Measurements from ENCODE around the gene MAP2K4.
A peak's percentile ranks its signal among the peaks of the same experiment; 100 is the strongest.

The MAP2K4 gene

DNA sequence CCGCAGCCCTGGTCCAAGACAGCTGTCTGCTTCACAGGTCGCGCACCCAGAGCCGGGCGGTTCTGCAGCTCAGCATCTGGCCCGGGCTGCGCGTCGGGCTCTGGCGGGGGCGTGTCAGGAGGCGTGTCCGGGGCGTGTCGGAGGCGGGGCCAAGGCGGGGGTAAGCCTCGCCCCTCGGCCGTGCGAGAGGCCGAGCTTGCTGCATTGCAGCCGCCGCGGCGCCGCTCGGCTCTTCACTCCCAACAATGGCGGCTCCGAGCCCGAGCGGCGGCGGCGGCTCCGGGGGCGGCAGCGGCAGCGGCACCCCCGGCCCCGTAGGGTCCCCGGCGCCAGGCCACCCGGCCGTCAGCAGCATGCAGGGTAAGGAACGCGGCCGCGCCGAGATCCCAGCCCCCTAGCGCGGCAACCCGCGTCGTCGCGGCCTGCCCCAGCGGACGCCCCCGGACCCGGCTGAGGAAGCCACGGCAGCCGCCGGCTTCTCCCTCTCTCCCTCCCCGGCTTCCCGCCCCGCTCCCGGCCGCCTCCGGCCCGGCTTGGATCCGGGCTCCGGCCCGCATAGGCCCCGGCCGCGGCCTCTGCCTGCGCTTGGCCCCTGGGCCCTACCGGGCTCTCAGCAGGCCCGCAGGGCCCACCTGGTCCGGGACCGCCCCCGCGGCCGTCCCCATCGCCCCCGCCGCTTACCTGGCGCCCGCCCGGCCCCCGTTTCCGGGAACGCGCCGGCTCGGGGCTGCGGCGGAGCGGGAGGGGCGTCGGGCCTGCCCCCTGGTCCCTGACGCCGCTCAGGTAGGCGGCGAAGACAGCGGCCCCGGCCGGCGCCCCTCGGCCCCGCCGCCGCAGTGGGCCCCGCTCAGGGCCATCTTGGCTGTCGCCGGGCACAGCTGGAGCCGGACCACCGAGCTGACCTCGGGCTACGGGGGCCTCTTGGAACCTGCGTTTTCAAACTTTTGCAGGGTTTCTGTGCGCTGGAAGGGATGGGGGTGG, at the start of gene MAP2K4:
TSS of gene MAP2K4 (plus strand) at position 236 of the 981 bp plus-strand sequence. CDS start at position 246, 10 bp downstream.
- Histone ChIP-seq H3K4me3 (peak within 1 kb of the TSS; percentile 74 to 98 (median 84)), H3K27ac (peak within 1 kb of the TSS; percentile 86 to 100 (median 96))

DNA sequence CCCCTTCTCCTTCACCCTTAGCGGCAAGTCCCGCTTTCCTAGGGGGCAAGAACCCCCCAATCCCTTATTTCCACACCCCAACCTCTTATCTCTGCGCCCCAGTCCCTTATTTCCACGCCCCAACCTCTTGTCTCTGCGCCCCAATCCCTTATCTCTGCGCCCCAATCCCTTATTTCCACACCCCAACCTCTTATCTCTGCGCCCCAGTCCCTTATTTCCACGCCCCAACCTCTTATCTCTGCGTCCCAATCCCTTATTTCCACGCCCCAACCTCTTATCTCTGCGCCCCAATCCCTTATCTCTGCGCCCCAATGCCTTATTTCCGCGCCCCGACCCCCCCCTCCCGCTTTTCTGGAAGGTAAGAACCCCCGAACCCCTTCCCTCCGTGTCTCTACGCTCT, 47.9 kb upstream of the MAP2K4 start:
- H3K27ac ChIP-seq: peak overlapping the region in 3 of 21 experiments; percentile 24 to 49 (median 38)
- H3K4me3 ChIP-seq: peak overlapping the region in 1 of 7 experiments; percentile 2

DNA sequence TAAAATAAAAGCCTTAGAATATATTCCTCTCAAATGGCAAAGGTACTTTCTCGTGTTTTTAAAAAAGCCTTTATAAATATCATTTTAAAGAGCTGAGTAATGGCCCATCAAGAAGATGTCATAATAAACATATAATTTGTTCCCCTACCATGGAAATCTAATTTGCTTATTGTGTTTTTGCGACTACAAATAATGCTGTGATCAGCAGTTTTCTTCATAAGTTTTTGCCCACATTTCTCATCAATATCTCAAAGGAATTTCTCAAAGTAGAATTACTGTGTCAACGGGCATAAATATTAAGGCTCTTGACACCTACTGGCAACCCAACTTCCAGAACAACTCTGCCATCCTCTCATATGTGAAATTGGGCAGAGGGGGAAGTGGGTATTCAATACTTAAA, 40.9 kb upstream of the MAP2K4 start:
- Histone ChIP-seq H3K4me3 (no peak overlapping the region), H3K27ac (no peak overlapping the region)

DNA sequence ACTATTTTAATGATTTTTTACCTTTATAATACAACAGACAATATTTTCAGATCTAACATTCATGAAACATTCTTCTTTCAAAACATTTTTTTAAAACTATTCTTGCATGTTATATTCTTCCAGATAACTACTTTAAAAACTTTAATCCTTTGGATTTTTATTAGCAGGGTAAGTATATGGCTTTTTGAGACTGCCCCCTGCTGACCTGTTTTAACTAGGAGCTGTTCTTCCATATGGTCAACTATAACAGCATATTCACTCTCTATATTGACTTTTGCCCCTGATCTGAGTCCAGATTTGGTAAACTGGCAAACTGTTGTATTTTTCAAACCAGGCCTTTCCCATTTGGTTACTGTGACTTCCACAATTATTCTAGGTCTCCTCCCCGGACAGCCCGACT, 39.9 kb upstream of the MAP2K4 start:
- no peak overlapping the region for H3K4me3 ChIP-seq
- H3K27ac ChIP-seq: no peak overlapping the region

- no peak overlapping the region for H3K27ac ChIP-seq
- no peak overlapping the region for H3K4me3 ChIP-seq
These were observed 38.8 kb upstream of the MAP2K4 start for GRCh38 chr17:11981862-11982261.

DNA sequence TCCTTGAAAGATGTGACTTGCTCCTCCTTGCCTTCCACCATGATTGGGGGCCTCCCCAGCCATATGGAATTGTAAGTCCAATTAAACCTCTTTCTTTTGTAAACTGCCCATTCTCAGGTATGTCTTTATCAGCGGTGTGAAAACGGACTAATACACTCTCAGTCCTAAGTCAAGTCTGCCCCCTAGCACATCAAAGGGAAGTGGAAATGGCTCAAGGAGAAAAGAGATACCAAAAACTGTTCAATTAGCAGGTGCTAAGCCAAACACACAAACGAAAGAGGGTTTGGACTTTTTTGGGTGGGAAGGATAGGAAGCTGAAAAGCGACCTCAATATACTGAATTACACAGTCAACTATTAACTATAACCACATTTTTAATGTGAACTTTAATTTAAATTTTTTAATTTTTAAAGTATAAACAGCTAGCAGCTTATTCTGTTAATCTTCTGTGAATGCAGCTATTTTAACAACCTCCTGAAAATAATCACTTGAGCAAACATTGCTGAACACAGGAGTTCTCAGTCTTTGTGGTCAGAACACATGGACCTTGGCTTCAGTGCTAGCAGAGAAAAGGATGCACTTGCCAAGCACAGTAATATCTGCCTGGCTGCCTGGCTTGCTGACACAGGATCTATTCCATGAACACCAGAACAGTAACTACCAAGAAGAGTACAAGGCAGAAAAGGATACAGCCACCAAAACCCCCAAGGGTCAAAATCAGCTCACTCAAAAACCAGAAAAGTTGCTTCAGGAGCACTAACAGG, 34.3 kb upstream of the MAP2K4 start:
- no peak overlapping the region for H3K4me3 ChIP-seq
- peak overlapping the region in 2 of 21 experiments; percentile 21 to 32 for H3K27ac ChIP-seq

GRCh38 chr17:11986942-11987329, 33.7 kb upstream of the MAP2K4 start:
- no peak overlapping the region for H3K4me3 ChIP-seq
- H3K27ac ChIP-seq: peak overlapping the region in 2 of 21 experiments; percentile 21 to 32

GRCh38 chr17:11990363-11990983, 30.2 kb upstream of the MAP2K4 start:
- Histone ChIP-seq H3K4me3 (no peak overlapping the region), H3K27ac (peak overlapping the region in 1 of 21 experiments; percentile 27)

DNA sequence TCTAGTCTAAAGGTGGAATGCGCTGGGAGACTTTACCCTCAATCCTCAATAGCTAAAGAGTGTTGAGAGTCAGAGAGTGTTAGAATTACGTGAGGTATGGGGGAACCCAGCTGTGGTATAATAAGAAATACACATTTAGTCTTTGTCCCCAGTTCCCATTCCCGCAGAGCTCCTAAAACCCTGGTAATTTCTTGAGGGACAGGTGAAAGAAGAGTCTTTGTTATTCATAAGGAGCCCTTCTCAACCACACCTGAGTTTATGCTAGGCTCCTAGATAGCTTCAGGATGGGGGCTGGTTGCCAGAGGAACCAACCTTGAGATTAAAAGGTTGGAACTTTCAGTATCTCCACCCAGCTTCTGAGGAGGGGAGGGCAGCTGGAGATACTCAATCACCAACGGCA, 29.2 kb upstream of the MAP2K4 start:
- Histone ChIP-seq H3K4me3 (no peak overlapping the region), H3K27ac (no peak overlapping the region)

GRCh38 chr17:11996722-11997146, 23.9 kb upstream of the MAP2K4 start:
- H3K27ac ChIP-seq: peak overlapping the region; percentile 68 to 98 (median 94)
- peak overlapping the region; percentile 69 to 96 (median 83) for H3K4me3 ChIP-seq

DNA sequence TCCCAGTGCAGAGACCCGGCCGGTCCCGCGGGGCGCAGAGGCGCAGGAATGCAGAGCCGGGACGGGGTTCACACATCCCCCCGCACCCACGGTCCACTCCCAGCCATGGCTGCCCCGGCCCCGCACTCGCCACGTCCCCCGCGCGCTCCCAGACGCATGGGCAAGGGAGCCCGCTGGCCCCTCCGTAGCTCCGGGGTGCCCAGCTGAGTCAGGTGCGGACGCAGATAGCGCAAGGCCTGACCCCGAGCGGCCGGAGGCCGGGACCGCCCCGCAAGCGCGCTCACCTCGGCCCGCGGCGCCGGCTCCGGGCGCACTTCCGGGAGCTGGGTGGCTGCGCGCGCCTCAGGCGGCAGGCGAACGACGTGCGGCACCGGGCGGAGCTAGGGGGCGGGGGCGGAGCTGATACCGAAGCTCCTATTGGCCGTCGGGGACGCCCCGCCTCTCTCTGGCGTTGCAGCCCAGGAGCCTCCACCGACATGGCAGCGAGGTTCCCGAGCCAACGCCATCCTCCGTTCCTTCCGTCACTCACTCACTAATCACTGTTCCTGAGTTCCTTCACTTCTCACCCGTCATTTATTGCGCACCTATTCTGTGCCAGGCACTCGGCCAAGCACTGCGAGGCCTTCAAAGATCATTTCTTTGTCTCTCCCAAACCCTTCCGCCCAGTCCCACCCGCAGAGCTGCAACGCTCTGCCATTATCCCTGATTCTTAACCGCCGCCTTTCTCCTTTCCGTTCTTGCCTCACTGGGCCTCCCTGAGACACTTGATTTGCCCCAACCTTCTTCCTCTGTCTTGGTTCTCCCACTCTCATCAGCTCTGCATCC, 23.3 kb upstream of the MAP2K4 start, which contains the start of gene ZNF18:
TSS of gene ZNF18 (minus strand) at position 329 of the 825 bp plus-strand sequence. CDS start 4,646 bp downstream, outside the sequence.
- H3K27ac ChIP-seq: peak within 1 kb of the TSS; percentile 68 to 98 (median 94)
- peak within 1 kb of the TSS; percentile 69 to 96 (median 83) for H3K4me3 ChIP-seq

GRCh38 chr17:11997972-11998233, 22.8 kb upstream of the MAP2K4 start:
- peak overlapping the region in 20 of 21 experiments; percentile 26 to 98 (median 94) for H3K27ac ChIP-seq

DNA sequence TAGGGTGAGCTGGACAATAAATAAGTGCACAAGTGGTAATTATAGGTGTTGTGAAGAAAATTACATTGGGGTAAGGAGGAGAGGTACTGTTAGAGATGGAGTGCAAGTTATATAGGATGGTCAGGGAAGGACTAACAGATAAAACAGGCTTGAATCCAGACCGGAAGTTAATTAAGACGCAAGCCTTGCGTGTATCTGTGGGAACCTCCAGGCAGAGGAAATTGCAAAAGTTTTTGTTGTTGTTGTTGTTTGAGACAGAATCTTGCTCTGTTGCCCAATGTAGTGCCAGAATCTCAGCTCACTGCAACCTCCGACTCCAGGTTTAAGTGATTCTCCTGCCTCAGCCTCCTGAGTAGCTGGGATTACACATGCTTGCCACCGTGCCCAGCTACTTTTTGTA, 21.0 kb upstream of the MAP2K4 start:
- H3K4me3 ChIP-seq: no peak overlapping the region
- no peak overlapping the region for H3K27ac ChIP-seq

More at GRCh38 chr17:11997972-11998233, 22.8 kb upstream of the MAP2K4 start:
- H3K4me3 ChIP-seq: peak overlapping the region; percentile 69 to 96 (median 83)

GRCh38 chr17:12007466-12007865, 13.2 kb upstream of the MAP2K4 start:
- no peak overlapping the region for H3K4me3 ChIP-seq
- H3K27ac ChIP-seq: no peak overlapping the region

DNA sequence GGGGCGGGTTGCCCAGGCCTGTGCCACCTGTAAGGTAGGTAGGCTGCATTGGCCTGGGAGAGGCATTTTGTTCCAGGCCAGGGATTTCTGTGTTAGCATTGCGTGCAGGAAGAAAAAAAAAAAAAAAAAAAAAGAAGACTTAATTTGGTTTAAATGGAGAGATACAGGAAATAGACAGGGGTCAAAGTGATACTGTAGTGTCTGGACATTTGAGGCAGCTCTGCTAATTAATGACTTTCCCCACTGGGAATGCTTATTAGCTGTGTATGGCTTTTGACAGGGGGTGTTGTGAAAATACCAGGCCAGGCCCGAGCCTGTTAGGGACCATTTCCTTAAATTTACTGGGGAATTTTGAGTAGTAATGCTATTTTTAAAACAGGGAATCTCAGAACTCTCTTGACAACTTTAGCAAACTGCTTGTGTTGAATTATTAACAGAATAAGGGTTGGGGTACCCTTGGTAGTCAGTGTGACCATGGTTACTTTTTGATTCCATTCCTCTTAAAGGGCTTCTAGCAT, 1.0 kb downstream of the MAP2K4 start:
- Histone ChIP-seq H3K4me3 (peak overlapping the region; percentile 74 to 98 (median 84)), H3K27ac (peak overlapping the region in 18 of 21 experiments; percentile 91 to 100 (median 96))

DNA sequence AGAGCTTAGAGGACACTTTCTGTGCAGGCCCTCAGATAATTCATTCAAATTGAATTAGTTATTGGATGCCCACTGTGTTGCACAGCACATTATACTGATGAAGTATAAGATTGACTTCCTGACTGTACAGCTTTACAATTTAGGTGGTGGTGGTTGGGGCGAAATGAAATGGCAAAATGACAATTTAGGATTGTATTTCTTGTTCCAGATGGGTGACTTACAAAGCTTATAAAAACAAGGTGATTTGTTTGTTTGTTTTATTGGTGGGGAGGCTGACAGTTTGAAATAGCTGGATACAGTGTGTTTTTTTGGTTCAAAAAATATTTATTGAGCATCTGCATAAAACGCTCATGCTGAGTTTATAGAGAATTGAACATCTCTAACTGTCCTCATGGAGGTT, 1.6 kb downstream of the MAP2K4 start:
- peak overlapping the region in 2 of 7 experiments; percentile 92 to 94 for H3K4me3 ChIP-seq
- H3K27ac ChIP-seq: peak overlapping the region in 1 of 21 experiments; percentile 100

DNA sequence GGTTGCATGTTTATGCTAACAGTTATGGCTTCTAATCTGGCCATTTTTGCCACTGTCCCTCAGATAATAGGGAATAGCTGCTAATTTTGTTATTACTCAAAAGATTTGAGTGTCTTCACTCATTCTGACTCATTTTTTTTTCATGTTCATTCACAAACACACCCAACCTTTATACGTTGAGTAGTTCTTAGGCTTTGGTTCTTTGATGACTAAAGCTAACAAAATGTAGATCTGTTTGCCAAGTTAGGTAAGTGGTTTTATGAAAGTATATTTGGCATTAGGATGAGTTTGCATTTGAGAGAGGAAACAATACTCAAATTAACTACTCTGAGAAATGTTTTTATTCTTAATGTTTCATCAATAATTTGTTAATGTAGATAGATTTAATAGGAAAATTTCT, 3.6 kb downstream of the MAP2K4 start:
- Histone ChIP-seq H3K4me3 (no peak overlapping the region), H3K27ac (peak overlapping the region in 1 of 21 experiments; percentile 5)

DNA sequence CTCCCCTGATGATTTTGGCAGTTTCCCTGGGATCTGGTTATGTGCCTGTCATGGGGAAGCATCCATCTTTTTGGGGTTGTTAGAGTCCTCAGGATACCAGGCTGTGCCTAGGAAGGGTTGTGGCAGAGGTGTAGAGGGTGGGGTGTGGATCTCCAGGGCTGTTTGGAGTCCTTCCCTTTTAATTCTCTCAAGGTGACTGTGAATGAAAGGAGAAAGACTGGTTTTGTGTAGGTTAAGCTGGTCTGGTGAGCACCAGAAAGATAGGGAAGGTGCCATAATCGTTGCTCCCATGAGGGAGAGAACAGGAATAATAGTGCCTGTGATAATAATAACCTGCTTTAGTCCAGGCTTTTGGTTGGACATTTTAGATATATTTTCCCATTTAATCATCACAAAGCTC, 7.0 kb downstream of the MAP2K4 start:
- Histone ChIP-seq H3K4me3 (no peak overlapping the region), H3K27ac (no peak overlapping the region)

- H3K4me3 ChIP-seq: no peak overlapping the region
- H3K27ac ChIP-seq: peak overlapping the region in 1 of 21 experiments; percentile 58
These were observed 7.9 kb downstream of the MAP2K4 start for GRCh38 chr17:12028611-12029010.
